Measurements from ENCODE around the gene MYOZ3. TPM values are rescaled to one million over a fixed set of nuclear protein-coding genes. Genes with fewer than 3 reads are reported as not detected.

MYOZ3 gene
- total RNA-seq, 1 experiment from 2014 or later = 8.1 TPM

DNA sequence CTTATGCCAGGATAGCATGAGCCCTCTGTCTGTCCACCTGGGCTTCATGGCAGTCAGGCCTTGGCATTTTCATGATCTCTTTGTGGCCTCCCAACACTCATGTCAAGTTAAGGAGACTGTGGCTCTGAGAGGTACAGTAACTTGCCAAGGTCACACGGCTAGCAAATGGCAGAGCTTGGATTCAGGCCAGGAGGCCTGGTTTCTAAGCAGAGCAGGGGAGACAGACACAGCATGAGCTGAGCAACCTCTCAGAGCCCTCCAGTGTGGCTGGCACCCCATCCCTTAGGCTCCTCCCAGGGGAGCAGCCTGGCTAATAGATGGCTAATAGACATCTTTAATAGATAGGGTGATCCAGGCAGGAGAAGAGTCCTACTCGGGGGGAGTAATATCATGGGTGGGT lies 16.5 kb upstream of the MYOZ3 start:
- no peak for DNase-seq
- Histone ChIP-seq H3K27me3 (ENCODE audit: control insufficient read depth, insufficient read depth, low read length) (no peaks in the 10 kb centered on the region), H3K36me3 (replicated peaks; ENCODE audit: control insufficient read depth, insufficient read depth, low read length) (no peaks in the 10 kb centered on the region), H3K4me3 (ENCODE audit: insufficient read depth, low read depth, low read length) (no peak overlapping the region)

DNA sequence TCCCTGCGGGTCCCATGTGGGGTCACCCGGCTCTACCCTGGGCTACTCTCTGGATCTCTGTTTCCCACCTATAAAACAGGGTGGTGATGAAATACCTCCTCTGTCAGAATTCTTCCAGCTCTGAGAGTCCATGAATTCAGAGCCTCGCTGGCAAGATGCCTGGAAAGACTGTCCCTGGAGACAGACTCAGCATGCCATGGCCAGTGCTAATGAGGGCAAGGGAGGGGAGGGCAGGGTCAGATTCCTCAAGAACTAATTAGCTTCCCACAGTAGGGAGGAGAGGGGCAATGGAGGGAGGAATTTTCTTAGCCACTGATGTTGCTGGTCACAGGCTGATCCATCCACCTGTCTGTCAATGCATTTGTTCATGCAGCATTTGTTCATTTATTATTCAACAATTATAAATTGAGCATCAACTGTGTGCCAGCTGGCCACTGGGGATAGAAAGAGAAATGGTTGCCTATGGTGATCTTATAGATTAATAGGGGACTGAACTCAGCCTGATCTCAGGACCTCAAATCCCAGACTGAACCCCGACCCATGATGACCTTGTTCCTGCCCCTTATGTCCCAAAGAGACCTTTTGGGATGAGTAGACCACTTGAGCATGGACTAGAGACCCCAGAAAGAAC lies 15.9 kb upstream of the MYOZ3 start:
- no peaks in the 10 kb centered on the region for H3K27me3 ChIP-seq (ENCODE audit: control insufficient read depth, insufficient read depth, low read length)
- DNase-seq = no peak
- H3K4me3 ChIP-seq (ENCODE audit: insufficient read depth, low read depth, low read length) = no peak overlapping the region

GRCh38 chr5:150647275-150648251 lies 13.5 kb upstream of the MYOZ3 start:
- no peaks in the 10 kb centered on the region for H3K27me3 ChIP-seq (ENCODE audit: control insufficient read depth, insufficient read depth, low read length)
- H3K36me3 ChIP-seq (replicated peaks; ENCODE audit: control insufficient read depth, insufficient read depth, low read length) = no peaks in the 10 kb centered on the region
- DNase-seq = no peak
- no peak overlapping the region for H3K4me3 ChIP-seq (ENCODE audit: insufficient read depth, low read depth, low read length)

More for the DNA sequence above, 15.9 kb upstream of the MYOZ3 start:
- no peaks in the 10 kb centered on the region for H3K36me3 ChIP-seq (replicated peaks; ENCODE audit: control insufficient read depth, insufficient read depth, low read length)

DNA sequence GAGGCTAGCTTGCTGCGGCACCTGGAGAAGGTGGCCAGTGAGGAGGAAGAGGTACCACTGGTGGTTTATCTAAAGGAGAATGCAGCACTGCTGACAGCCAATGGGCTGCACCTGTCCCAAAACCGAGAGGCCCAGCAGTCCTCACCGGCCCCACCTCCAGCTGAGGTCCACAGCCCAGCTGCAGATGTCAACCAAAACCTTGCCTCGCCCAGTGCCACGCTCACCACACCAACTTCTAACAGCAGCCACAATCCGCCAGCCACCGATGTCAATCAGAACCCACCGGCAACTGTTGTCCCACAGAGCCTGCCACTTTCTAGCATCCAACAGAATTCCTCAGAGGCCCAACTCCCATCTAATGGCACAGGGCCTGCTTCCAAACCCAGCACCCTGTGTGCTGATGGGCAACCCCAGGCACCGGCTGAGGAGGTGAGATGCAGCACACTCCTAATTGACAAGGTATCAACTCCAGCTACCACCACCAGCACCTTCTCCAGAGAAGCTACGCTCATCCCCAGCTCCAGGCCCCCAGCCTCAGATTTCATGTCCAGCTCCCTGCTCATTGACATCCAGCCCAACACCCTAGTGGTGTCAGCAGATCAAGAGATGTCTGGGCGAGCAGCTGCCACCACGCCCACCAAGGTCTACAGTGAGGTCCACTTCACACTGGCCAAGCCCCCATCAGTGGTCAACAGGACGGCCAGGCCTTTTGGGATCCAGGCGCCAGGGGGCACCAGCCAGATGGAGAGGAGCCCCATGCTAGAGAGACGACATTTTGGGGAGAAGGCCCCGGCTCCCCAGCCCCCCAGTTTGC lies 12.6 kb upstream of the MYOZ3 start:
- H3K36me3 ChIP-seq (replicated peaks; ENCODE audit: control insufficient read depth, insufficient read depth, low read length) = no peaks in the 10 kb centered on the region
- no peak overlapping the region for H3K4me3 ChIP-seq (ENCODE audit: insufficient read depth, low read depth, low read length)
- no peak for DNase-seq
- no peaks in the 10 kb centered on the region for H3K27me3 ChIP-seq (ENCODE audit: control insufficient read depth, insufficient read depth, low read length)

- no peak for DNase-seq
- Histone ChIP-seq H3K36me3 (replicated peaks; ENCODE audit: control insufficient read depth, insufficient read depth, low read length) (no peaks in the 10 kb centered on the region), H3K27me3 (ENCODE audit: control insufficient read depth, insufficient read depth, low read length) (no peaks in the 10 kb centered on the region), H3K4me3 (ENCODE audit: insufficient read depth, low read depth, low read length) (no peak overlapping the region)
Measured at GRCh38 chr5:150649108-150650020, 11.7 kb upstream of the MYOZ3 start.

DNA sequence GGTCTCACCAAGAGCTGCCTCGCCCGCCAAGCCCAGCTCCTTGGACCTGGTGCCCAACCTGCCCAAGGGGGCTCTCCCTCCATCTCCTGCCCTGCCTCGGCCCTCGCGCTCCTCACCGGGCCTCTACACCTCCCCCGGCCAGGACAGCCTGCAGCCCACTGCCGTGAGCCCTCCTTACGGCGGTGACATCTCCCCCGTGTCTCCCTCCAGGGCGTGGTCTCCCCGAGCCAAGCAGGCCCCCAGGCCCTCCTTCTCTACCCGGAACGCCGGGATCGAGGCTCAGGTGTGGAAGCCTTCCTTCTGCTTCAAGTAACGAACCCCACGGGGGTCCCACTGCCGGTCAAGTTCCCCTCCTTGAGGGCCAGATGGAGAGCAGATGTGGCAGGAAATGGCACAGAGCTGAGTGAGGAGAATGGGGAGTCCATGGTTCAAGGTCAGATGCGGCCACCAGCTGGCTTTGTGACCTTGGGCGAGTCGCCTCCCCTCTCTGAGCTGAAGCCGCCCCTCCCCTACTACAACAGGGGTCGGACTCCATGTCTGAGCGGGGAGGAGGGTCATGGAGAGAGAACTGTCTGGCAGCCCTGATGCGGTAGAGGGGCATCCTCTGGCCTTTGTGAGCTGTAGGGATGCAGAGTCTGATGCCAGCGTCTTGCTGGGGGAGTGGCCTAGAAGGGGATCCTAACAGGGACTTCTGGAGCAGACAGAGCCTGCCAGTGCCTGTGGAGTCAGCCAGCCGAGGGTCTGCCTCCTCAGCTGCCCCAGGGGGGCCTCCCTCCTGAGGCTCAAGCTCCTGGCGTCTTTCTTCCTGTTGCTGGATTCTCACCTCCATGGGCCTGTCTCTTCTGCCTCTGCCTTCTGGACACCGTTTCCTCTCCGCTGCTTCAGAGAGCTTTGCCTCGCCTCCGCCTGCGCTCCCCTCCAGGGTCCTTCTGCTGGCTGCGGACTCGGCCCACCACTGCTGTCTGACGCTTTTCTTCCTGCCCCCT lies 10.7 kb upstream of the MYOZ3 start:
- DNase-seq = no peak
- Histone ChIP-seq H3K27me3 (ENCODE audit: control insufficient read depth, insufficient read depth, low read length) (no peaks in the 10 kb centered on the region), H3K4me3 (ENCODE audit: insufficient read depth, low read depth, low read length) (no peak overlapping the region), H3K36me3 (replicated peaks; ENCODE audit: control insufficient read depth, insufficient read depth, low read length) (no peaks in the 10 kb centered on the region)

- H3K4me3 ChIP-seq (ENCODE audit: insufficient read depth, low read depth, low read length) = no peak overlapping the region
- H3K27me3 ChIP-seq (ENCODE audit: control insufficient read depth, insufficient read depth, low read length) = no peaks in the 10 kb centered on the region
- no peak for DNase-seq
- H3K36me3 ChIP-seq (replicated peaks; ENCODE audit: control insufficient read depth, insufficient read depth, low read length) = no peaks in the 10 kb centered on the region
Measured at GRCh38 chr5:150651382-150651781, 9.7 kb upstream of the MYOZ3 start.

GRCh38 chr5:150651924-150652671 lies 9.0 kb upstream of the MYOZ3 start:
- no peak for DNase-seq
- H3K36me3 ChIP-seq (replicated peaks; ENCODE audit: control insufficient read depth, insufficient read depth, low read length) = no peaks in the 10 kb centered on the region

DNA sequence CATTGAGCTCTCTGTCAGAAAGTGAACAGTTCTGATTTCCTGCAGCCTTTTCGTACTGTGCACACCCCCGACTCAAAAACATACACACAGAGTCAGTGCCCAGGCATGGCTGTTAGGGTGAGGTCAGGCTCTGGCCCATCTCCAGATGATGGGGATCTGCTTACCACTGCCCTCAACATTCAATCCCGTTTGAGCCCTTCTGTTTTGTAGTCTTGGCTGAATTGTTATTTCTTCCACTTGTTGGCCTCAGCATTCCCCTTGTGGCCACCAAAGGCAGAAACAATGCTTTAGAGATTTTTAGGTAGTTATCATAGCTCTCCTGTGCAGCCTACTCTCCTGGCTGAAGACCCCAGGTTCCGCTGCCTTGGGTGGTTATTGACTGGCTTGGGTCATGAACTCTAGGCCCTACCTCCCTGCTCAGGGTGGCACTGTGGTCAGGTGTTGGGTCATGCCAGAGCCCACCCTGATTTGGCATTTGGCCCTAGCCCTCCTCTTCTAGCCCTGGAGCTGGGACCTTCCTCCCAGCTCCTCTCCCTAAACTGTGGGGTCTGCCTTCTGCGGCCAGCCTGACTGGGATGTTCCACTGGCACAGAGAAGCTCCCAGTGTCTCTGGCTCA lies 7.8 kb upstream of the MYOZ3 start:
- no peak overlapping the region for H3K4me3 ChIP-seq (ENCODE audit: insufficient read depth, low read depth, low read length)
- H3K27me3 ChIP-seq (ENCODE audit: control insufficient read depth, insufficient read depth, low read length) = peaks cover 4% of the 10 kb centered on the region
- H3K36me3 ChIP-seq (replicated peaks; ENCODE audit: control insufficient read depth, insufficient read depth, low read length) = no peaks in the 10 kb centered on the region
- DNase-seq = no peak

More at GRCh38 chr5:150651924-150652671, 9.0 kb upstream of the MYOZ3 start:
- Histone ChIP-seq H3K27me3 (ENCODE audit: control insufficient read depth, insufficient read depth, low read length) (peaks cover 2% of the 10 kb centered on the region), H3K4me3 (ENCODE audit: insufficient read depth, low read depth, low read length) (no peak overlapping the region)

GRCh38 chr5:150653762-150654556 lies 7.1 kb upstream of the MYOZ3 start:
- DNase-seq = no peak
- Histone ChIP-seq H3K27me3 (ENCODE audit: control insufficient read depth, insufficient read depth, low read length) (peaks cover 4% of the 10 kb centered on the region), H3K4me3 (ENCODE audit: insufficient read depth, low read depth, low read length) (no peak overlapping the region), H3K36me3 (replicated peaks; ENCODE audit: control insufficient read depth, insufficient read depth, low read length) (no peaks in the 10 kb centered on the region)

DNA sequence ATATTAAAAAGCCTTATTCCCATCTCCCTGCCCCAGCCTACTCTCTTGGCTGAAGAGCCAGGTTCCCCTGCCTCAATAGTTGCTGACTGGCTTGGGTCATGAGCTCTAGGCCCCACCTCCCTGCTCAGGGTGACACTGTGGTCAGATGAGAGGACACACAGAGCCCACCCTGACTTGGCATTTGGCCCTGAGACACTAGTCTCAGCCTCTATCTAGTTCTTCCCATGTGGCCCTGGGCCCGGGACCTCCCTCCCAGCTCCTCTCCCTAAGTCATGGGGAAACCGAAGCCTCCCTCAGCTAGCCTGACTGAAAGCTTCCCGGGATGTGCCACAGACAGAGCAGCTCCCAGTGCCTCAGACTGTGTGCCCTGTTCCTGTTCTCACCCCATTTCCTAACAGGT lies 5.8 kb upstream of the MYOZ3 start:
- no peak overlapping the region for H3K4me3 ChIP-seq (ENCODE audit: insufficient read depth, low read depth, low read length)
- DNase-seq = no peak
- H3K36me3 ChIP-seq (replicated peaks; ENCODE audit: control insufficient read depth, insufficient read depth, low read length) = no peaks in the 10 kb centered on the region
- peaks cover 4% of the 10 kb centered on the region for H3K27me3 ChIP-seq (ENCODE audit: control insufficient read depth, insufficient read depth, low read length)

Measured in H7 (cell line).